NCI-H524 treated with DMSO at 0.1 percent for 48 hours (cell line): Measurements from ENCODE around the gene TM2D3.

Experiments
- DNase-seq: peaks from one replicate; lab custom pipeline; 2025; lab: John Stamatoyannopoulos, UW

The TM2D3 gene

DNA sequence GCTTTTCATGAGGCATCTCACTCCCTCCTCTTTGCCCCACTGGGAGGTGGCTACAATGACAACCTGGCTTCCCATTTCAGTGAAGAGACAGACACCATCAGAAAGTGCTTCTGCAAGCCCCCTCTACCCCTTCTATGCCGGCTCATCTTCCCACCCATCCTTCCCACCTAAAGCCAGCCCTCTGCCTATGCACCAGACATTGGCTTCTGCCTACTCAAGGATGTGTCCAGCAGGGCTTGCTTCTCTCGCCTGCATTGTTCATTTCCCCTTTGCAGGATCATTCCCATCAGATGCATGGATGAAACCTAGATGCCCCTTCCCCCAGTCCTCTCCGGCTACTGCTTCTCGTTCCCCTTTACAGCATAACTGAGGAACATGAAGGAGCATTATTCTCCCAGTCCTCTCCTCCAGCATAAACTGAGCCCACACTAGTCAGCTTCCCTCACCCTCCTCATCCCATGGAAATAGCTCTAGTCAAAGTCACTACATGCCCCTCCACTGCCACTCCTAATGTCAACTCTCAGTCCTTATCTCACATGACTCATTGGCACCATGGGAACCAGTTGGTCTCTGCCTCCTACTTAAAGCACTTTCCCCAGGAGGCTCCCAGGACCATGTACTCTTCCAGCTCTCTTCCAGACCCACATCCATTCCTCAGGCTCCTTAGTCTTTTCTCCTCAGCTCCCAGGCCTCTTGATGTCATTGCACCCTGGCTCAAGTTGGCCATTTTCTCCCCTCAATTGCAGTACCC lies 47.9 kb downstream of the TM2D3 start:
- no peak for DNase-seq

DNA sequence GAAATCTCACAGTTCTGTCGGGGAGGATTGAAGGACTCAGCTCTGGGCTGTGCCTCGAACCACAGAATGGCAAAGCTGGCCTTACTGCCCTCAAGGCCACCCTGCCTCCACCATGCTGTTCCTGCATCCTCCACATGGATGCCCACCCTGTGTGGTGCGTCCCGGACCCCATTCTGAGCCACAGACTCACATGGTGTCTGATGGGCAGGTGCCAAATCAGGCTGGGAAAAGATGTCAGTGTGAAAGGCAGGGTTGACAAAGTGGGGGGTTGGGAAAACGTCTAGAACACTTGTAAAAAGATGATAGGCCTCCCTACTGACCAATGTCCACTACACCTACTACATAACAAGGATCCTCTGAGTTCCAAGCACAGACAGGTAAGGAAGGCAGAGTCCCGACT lies 49.4 kb downstream of the TM2D3 start:
- no peak for DNase-seq

DNA sequence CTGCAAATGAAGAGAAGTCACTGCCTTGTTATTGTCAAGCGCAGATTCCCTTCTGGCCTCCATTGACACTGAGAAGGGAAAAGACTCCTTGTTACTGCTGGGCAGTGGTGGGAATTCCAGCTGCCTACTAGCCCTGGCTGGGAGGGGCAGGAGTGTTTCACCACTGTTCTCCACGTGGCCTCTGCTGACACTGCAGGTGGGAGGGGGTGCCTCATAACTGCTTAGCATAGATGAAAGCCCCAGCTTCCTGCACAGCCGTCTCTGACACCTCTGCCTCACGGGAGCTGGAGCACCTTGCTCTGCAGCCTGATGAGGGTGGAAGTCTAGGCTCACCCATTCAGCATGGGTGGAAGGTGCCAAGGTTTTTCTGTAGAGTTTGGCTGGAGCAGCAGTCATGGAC lies 52.1 kb downstream of the TM2D3 start:
- no peak for DNase-seq

DNA sequence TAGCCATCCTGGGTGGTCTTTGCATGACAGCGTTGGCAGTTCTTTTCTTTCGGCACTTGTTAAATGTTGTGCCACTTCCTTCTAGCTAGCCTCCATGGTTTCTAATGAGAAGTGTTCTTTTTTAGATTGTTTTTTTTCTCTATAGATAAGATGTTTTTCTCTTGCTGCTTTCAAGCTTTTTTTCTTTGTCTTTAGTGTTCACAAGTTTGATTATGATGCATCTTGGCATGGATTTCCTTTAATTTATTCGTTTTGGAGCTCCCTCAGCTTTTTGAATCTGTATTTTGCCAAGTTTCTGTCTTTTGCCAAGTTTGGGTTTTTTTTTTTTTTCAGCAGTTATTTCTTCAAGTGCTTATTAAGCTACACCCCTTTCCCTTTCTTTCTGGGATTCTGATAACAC lies 53.1 kb downstream of the TM2D3 start:
- DNase-seq, result no peak

DNA sequence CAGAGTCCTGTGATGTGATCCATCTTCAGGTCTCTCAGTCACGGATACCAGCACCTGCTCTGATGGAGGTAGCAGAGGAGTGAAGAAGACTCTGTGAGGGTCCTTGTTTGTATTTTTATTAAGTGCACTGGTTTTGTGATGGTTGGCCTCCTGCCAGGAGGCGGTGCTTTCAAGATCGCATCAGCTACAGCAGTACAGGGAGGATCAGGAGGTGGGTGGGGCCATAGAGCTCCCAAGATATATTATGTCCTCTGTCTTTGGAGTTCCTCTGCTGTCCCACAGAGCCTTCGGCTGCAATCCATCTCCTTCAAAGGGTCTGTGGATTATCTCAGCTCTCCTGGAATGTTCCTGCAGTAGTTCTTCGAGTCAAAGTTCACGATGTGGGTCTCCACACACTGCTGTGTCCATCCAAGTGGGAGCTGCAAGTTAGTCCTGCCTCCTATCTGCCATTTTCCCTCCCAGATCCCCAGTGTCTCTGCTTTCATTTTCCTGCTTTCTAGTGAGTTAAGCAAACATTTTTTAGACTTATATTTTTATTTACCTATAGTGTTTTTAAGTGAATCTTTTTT lies 54.7 kb downstream of the TM2D3 start:
- DNase-seq, result no peak

DNA sequence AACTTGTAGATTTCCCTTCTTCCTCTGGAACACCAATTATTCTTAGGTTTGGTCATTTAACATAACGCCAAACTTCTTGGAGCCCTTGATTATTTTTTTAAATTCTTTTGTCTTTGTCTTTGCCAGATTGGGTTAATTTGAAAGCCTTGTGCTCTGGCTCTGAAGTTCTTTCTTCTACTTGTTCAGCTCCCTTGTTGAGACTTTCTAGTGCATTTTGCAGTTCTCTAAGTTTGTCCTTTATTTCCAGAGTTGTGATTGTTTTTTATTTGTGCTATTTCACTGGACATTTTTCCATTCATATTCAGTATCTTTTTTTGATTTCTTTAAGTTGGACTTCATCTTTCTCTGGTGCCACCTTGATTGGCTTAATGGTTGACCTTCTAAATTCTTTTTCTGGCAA lies 55.5 kb downstream of the TM2D3 start:
- no peak for DNase-seq
